Breast epithelium (tissue), 3 donors: ENCODE results near the gene CAMK2B.

Source experiments
- POLR2A ChIP-seq: fragments of 450-650 bp; IDR thresholded peaks from one replicate; pipeline ENCODE4 v1.6.1; 2016; ENCODE audit warnings: antibody characterized with exemption, mild to moderate bottlenecking, moderate library complexity
- POLR2AphosphoS5 ChIP-seq, 3 donors: sonication (generic); formaldehyde crosslinking; IDR thresholded peaks; one replicate each; pipeline ENCODE4 v1.6.1; 2017; ENCODE audit warnings: antibody characterized with exemption in 3 of 3
- TF ChIP-seq, protein P1 (sequence below), 3 donors: fragments of 450-650 bp; IDR thresholded peaks; one replicate each; pipeline ENCODE4 v1.5.1; 2016 to 2017; ENCODE audit warnings: antibody characterized with exemption in 3 of 3, mild to moderate bottlenecking in 3 of 3, moderate library complexity in 3 of 3

DNA sequence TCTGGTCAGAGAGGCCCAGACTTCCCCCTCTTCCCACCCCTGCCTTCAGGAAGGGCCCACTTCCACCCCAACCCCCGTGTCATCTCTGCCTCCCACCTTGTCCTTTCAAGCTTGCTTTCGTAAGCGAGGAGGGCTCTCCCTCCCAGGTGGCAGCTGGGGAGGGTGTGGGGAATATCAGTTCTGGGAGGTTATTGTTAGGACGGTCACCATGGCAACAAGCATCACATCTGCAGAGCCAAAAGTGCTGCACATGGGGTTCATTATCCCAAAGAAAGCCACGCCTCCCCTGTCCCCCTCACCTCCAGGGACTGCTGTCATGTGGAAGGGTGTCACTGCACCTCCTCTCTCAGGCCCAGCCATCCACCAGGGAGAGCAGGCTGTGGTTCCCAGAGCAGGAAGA lies 2.6 kb upstream of the CAMK2B start:
- TF ChIP-seq, protein P1, sequence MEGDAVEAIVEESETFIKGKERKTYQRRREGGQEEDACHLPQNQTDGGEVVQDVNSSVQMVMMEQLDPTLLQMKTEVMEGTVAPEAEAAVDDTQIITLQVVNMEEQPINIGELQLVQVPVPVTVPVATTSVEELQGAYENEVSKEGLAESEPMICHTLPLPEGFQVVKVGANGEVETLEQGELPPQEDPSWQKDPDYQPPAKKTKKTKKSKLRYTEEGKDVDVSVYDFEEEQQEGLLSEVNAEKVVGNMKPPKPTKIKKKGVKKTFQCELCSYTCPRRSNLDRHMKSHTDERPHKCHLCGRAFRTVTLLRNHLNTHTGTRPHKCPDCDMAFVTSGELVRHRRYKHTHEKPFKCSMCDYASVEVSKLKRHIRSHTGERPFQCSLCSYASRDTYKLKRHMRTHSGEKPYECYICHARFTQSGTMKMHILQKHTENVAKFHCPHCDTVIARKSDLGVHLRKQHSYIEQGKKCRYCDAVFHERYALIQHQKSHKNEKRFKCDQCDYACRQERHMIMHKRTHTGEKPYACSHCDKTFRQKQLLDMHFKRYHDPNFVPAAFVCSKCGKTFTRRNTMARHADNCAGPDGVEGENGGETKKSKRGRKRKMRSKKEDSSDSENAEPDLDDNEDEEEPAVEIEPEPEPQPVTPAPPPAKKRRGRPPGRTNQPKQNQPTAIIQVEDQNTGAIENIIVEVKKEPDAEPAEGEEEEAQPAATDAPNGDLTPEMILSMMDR (IDR thresholded peaks at IDR 0.05), result no peak
- TF ChIP-seq POLR2A (no peak), POLR2AphosphoS5 (IDR thresholded peaks at IDR 0.05) (no peak)
